ENCODE measurements around the gene ARF3.

DNA sequence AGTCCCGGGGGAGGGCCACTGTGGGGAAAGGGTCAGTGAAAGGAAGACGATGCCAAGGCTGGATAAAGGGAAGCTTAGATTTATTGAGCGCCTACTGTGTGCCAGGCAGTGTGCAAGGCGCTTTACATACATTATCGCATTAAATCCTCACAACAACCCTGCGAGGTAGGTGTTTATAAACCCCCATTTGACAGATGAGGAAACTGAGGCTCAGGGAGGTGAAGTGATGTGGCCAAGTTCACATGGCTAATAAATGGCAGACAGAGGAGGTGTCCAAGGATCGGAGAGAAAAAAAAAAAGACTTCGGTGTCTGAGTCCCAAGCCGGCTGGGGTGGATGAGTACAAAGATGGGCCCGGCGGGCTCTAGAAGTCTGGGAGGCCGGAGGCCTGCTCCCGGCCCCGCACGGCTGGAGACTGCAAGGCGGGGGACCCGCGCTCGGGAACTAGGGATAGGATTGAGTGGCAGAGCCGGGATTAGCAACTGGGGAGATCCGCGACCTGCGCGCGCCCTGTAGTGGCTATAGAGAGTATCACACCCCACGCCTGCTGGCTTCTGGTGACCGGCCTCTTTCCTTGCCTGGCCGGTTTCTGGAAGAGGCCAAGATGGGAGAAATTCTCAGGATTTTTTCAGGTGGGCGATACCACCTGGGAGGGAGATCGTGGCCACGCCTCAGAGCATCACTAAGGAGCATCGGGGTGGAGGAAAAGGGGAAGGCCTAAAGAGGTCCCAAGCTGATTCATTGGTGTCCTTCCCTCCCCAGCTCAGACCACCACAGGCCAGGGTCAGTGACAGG lies 38.0 kb upstream of the ARF3 start:
- TF ChIP-seq, protein P1, sequence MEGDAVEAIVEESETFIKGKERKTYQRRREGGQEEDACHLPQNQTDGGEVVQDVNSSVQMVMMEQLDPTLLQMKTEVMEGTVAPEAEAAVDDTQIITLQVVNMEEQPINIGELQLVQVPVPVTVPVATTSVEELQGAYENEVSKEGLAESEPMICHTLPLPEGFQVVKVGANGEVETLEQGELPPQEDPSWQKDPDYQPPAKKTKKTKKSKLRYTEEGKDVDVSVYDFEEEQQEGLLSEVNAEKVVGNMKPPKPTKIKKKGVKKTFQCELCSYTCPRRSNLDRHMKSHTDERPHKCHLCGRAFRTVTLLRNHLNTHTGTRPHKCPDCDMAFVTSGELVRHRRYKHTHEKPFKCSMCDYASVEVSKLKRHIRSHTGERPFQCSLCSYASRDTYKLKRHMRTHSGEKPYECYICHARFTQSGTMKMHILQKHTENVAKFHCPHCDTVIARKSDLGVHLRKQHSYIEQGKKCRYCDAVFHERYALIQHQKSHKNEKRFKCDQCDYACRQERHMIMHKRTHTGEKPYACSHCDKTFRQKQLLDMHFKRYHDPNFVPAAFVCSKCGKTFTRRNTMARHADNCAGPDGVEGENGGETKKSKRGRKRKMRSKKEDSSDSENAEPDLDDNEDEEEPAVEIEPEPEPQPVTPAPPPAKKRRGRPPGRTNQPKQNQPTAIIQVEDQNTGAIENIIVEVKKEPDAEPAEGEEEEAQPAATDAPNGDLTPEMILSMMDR (IDR thresholded peaks at IDR 0.05), result peak; percentile 75 to 80 (median 78)
- TF ChIP-seq POLR2A (IDR thresholded peaks at IDR 0.05), result no peak

Measured in uterus (tissue), 2 donors.